GM23338 (cell line): Measurements from ENCODE around the gene PF4V1.

ENCODE experiments used
- CREB1 ChIP-seq: fragments of 250-450 bp; sonication (Bioruptor Pico); IDR thresholded peaks from 2 replicates; pipeline ENCODE4 v1.5.0; 2020; ENCODE audit warnings: low read depth, mild to moderate bottlenecking, moderate library complexity
- EZH2phosphoT487 ChIP-seq: fragments of 200-600 bp; sonication (generic); IDR thresholded peaks from one replicate; pipeline ENCODE4 v1.8.1; 2018; ENCODE audit warnings: antibody characterized with exemption; ENCODE audit not compliant: unreplicated experiment
- JUNB ChIP-seq: IDR thresholded peaks from one replicate; pipeline ENCODE4 v1.6.1; 2016; ENCODE audit warnings: antibody characterized with exemption; ENCODE audit not compliant: unreplicated experiment
- POLR2AphosphoS5 ChIP-seq: IDR thresholded peaks from 2 replicates; pipeline ENCODE4 v1.6.1; 2016; ENCODE audit warnings: antibody characterized with exemption, low read depth
- TF ChIP-seq, protein P1 (sequence below), 2 experiments: fragments of 200-600 bp in 1 of 2; sonication (generic) in 1 of 2; conservative IDR thresholded peaks; 2 replicates each; pipeline versions ENCODE4 v1.5.1 to v1.6.1; 2016 to 2017; ENCODE audit warnings: antibody characterized with exemption in 2 of 2, low read depth in 2 of 2, mild to moderate bottlenecking in 2 of 2, moderate library complexity in 1 of 2

DNA sequence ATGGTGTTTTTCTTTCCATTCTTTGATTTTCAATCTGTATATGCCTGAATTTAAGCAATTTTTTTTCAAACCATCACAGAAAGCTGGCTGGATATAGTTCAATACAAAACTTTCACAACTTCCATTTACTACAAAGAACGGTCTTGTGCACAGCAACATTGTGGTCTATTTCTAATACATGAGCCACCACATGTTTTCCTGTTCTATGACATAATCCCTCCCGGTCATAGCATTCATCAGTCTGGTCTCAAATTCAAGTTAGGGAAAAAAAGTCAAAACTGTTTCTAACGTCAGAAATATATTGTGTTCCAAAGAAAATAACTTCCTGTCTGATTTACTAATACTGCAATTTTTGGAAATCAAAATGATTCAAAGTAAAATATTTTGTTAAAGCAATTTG, 24.1 kb upstream of the PF4V1 start:
- TF ChIP-seq JUNB (no peak), CREB1 (CRISPR knock-in tag) (no peak), EZH2phosphoT487 (no peak), POLR2AphosphoS5 (no peak)
- TF ChIP-seq, protein P1, sequence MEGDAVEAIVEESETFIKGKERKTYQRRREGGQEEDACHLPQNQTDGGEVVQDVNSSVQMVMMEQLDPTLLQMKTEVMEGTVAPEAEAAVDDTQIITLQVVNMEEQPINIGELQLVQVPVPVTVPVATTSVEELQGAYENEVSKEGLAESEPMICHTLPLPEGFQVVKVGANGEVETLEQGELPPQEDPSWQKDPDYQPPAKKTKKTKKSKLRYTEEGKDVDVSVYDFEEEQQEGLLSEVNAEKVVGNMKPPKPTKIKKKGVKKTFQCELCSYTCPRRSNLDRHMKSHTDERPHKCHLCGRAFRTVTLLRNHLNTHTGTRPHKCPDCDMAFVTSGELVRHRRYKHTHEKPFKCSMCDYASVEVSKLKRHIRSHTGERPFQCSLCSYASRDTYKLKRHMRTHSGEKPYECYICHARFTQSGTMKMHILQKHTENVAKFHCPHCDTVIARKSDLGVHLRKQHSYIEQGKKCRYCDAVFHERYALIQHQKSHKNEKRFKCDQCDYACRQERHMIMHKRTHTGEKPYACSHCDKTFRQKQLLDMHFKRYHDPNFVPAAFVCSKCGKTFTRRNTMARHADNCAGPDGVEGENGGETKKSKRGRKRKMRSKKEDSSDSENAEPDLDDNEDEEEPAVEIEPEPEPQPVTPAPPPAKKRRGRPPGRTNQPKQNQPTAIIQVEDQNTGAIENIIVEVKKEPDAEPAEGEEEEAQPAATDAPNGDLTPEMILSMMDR (conservative IDR thresholded peaks at IDR 0.05; ENCODE audit: low read depth in 2 of 2), result no peak
